Activated B cell treated with CpG ODN at 0.5 μM for 24 hours (primary cell): ENCODE results near the gene SLC45A2. TPM values are rescaled to one million over a fixed set of nuclear protein-coding genes. Genes with fewer than 3 reads are reported as not detected.
"Not testable (repeated sequence)": the region's sequence is repeated elsewhere in the genome, so short reads cannot be mapped to it uniquely, and the experiment has no call there.

Experiments used
- ATAC-seq: fragments of 200-7000 bp; cut with Tn5 transposase; one replicate; pipeline ENCODE4 v1.10.0; 2021; ENCODE audit warnings: low read depth, mild to moderate bottlenecking, moderate library complexity
- CTCF ChIA-PET: fragments of 350-600 bp; sonication (Branson Sonifier 250); formaldehyde crosslinking; loops from one replicate; lab custom pipeline; 2021; ENCODE audit warnings: antibody characterized with exemption; lab: Charles Lee
- POLR2A ChIA-PET: fragments of 350-600 bp; sonication (Branson Sonifier 250); formaldehyde crosslinking; loops from one replicate; lab custom pipeline; 2021; ENCODE audit warnings: antibody characterized with exemption; lab: Charles Lee
- DNase-seq: peaks from one replicate; pipeline ENCODE4 v3.0.0; 2022
- H3K27ac Mint-ChIP-seq: one replicate; pipeline ENCODE4 v1.8.0; 2020; ENCODE audit warnings: mixed read lengths
- H3K27me3 Mint-ChIP-seq: one replicate; pipeline ENCODE4 v1.8.0; 2021; ENCODE audit warnings: mixed read lengths
- H3K36me3 Mint-ChIP-seq: one replicate; pipeline ENCODE4 v1.8.0; 2021; ENCODE audit warnings: low read depth, mixed read lengths
- H3K4me1 Mint-ChIP-seq: one replicate; pipeline ENCODE4 v1.8.0; 2021; ENCODE audit warnings: mixed read lengths
- H3K4me3 Mint-ChIP-seq: one replicate; pipeline ENCODE4 v1.8.0; 2020; ENCODE audit warnings: mild to moderate bottlenecking, mixed read lengths
- H3K9me3 Mint-ChIP-seq: one replicate; pipeline ENCODE4 v1.8.0; 2020; ENCODE audit warnings: mixed read lengths
- intact Hi-C: fragments of 100-400 bp; cut with micrococcal nuclease; formaldehyde crosslinking; loops from one replicate; pipeline ENCODE4 v1.15.1; 2024
- total RNA-seq: library from RNA; stranded (reverse); gene quantifications from 2 replicates; pipeline ENCODE4 v1.2.3, GENCODE V29; 2022
- TF ChIP-seq, protein P1 (sequence below): fragments of 200-600 bp; IDR thresholded peaks from one replicate; pipeline ENCODE4 v1.8.0; 2022; ENCODE audit warnings: antibody characterized with exemption, mild to moderate bottlenecking

The SLC45A2 gene
- total RNA-seq, 1 donor from 2014 or later = not detected

GRCh38 chr5:34013547-34013946 lies 29.1 kb upstream of the SLC45A2 start:
- TF ChIP-seq, protein P1, sequence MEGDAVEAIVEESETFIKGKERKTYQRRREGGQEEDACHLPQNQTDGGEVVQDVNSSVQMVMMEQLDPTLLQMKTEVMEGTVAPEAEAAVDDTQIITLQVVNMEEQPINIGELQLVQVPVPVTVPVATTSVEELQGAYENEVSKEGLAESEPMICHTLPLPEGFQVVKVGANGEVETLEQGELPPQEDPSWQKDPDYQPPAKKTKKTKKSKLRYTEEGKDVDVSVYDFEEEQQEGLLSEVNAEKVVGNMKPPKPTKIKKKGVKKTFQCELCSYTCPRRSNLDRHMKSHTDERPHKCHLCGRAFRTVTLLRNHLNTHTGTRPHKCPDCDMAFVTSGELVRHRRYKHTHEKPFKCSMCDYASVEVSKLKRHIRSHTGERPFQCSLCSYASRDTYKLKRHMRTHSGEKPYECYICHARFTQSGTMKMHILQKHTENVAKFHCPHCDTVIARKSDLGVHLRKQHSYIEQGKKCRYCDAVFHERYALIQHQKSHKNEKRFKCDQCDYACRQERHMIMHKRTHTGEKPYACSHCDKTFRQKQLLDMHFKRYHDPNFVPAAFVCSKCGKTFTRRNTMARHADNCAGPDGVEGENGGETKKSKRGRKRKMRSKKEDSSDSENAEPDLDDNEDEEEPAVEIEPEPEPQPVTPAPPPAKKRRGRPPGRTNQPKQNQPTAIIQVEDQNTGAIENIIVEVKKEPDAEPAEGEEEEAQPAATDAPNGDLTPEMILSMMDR = no peak
- no peaks in the 10 kb centered on the region for H3K36me3 Mint-ChIP-seq
- H3K4me1 Mint-ChIP-seq = peaks cover 11% of the 10 kb centered on the region
- H3K27ac Mint-ChIP-seq = no peak overlapping the region
- no peak for DNase-seq
- peaks cover 4% of the 10 kb centered on the region for H3K9me3 Mint-ChIP-seq
- ChIA-PET CTCF (no interaction called here), POLR2A (no interaction called here)
- H3K4me3 Mint-ChIP-seq = no peak overlapping the region
- intact Hi-C loops = no loop called here
- H3K27me3 Mint-ChIP-seq = no peaks in the 10 kb centered on the region
- no peak for ATAC-seq

GRCh38 chr5:34012791-34013190 lies 28.3 kb upstream of the SLC45A2 start:
- CTCF ChIA-PET = no interaction called here
- H3K4me3 Mint-ChIP-seq = no peak overlapping the region
- no peak for DNase-seq
- TF ChIP-seq, protein P1 = no peak
- no peaks in the 10 kb centered on the region for H3K36me3 Mint-ChIP-seq
- peaks cover 4% of the 10 kb centered on the region for H3K9me3 Mint-ChIP-seq
- H3K4me1 Mint-ChIP-seq = peaks cover 16% of the 10 kb centered on the region
- ATAC-seq = no peak
- no peak overlapping the region for H3K27ac Mint-ChIP-seq
- H3K27me3 Mint-ChIP-seq = no peaks in the 10 kb centered on the region
- POLR2A ChIA-PET = interaction anchor here (0.7 kb wide), 1 partner anchor 626 kb away, joined by 6 read pairs; no protein-coding TSS in a partner anchor
- intact Hi-C loops = no loop called here

GRCh38 chr5:34011536-34011935 lies 27.0 kb upstream of the SLC45A2 start:
- intact Hi-C loops = no loop called here
- peaks cover 4% of the 10 kb centered on the region for H3K9me3 Mint-ChIP-seq
- ChIA-PET CTCF (interaction anchor here (0.7 kb wide), 1 partner anchor 14 kb away, joined by 4 read pairs; no protein-coding TSS in a partner anchor), POLR2A (no interaction called here)
- no peaks in the 10 kb centered on the region for H3K36me3 Mint-ChIP-seq
- ATAC-seq (no peak), DNase-seq (no peak)
- H3K27ac Mint-ChIP-seq = no peak overlapping the region
- peaks cover 23% of the 10 kb centered on the region for H3K4me1 Mint-ChIP-seq
- TF ChIP-seq, protein P1 = no peak
- no peak overlapping the region for H3K4me3 Mint-ChIP-seq
- H3K27me3 Mint-ChIP-seq = no peaks in the 10 kb centered on the region

DNA sequence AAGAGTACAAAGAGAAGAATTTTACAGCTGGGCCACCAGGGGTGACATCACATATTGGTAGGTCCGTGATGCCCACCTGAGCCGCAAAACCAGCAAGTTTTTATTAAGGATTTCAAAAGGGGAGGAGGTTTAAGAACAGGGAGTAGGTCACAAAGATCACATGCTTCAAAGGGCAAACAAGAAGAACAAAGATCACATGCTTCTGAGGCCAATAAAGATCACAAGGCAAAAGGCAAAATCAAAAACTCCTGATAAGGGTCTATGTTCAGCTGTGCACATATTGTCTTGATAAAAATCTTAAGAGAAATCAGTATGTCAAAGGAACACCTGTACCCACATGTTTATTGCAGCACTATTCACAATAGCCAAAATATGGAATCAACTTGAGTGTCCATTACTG lies 25.7 kb upstream of the SLC45A2 start:
- ATAC-seq, H3K36me3 Mint-ChIP-seq, CTCF ChIA-PET, intact Hi-C loops, POLR2A ChIA-PET, H3K4me3 Mint-ChIP-seq, H3K27me3 Mint-ChIP-seq, DNase-seq, H3K27ac Mint-ChIP-seq, H3K9me3 Mint-ChIP-seq: not testable (repeated sequence)
- H3K4me1 Mint-ChIP-seq = peaks cover 23% of the 10 kb centered on the region

- DNase-seq (no peak), ATAC-seq (no peak)
- intact Hi-C loops = loop anchor here (5.0 kb wide), 1 partner anchor 1422 kb away; the partner anchor contains the start of gene SUB1
- Mint-ChIP-seq H3K27ac (no peak overlapping the region), H3K36me3 (peaks cover 8% of the 10 kb centered on the region), H3K9me3 (peaks cover 4% of the 10 kb centered on the region), H3K4me1 (peaks cover 23% of the 10 kb centered on the region), H3K4me3 (no peak overlapping the region), H3K27me3 (no peaks in the 10 kb centered on the region)
- TF ChIP-seq, protein P1 = no peak
- ChIA-PET CTCF (no interaction called here), POLR2A (interaction anchor here (1.4 kb wide), 1 partner anchor 829 kb away, joined by 4 read pairs; the partner anchor contains the start of gene TTC23L)
Observed at GRCh38 chr5:34009610-34010009, 25.1 kb upstream of the SLC45A2 start.
